AG08395 (cell line): ENCODE measurements around the gene RC3H1.
"Not testable (repeated sequence)": the region's sequence is repeated elsewhere in the genome, so short reads cannot be mapped to it uniquely, and the experiment has no call there.

Source experiments
- DNase-seq: peaks from one replicate; pipeline ENCODE4 v3.0.0; 2012; ENCODE audit warnings: mixed read lengths, low spot score

RC3H1 gene

DNA sequence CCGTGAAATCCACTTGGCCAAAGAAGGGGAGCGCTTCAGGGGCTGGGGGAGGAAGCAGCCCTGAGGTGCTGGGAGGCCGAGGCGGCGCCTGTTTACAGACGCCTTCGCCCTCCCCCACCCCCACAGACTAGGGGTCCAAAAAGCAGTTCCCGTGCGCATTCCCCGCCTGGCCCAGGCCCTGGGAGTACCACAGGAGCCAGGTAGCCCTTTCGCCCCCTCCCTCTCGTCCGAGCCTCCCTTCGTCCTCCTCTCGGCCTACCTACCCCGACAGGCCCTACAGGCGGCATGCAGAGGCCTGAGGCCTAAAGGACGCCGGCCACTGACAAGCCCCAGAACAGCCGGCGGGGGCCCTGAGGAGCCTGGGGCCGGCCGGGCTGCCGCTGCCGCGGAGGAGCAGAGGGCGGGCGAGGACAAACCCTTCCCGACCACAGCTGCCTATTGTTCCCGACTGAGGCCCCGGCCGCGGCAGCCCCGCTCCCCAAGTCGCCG is 522 bp downstream of the RC3H1 start:
- peak; percentile 30 for DNase-seq

DNA sequence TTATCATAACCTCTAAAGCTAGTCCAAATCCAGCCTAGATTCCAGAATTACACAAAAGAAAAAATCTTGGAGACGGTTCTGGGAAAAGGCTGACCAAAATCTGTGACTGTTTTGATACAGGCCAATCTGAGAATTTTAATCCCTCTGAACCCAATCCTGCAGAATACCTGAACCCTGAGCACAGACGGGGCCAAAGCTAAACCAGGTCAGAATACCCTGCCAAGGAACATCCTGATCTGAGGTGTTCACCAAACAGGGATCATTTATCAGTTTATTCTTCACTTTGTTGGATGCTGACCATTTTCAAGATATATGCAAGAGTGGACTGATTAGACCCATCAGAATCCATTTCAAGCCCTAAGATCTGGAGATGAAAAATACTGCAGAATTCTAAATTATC is 3.6 kb downstream of the RC3H1 start:
- no peak for DNase-seq

DNA sequence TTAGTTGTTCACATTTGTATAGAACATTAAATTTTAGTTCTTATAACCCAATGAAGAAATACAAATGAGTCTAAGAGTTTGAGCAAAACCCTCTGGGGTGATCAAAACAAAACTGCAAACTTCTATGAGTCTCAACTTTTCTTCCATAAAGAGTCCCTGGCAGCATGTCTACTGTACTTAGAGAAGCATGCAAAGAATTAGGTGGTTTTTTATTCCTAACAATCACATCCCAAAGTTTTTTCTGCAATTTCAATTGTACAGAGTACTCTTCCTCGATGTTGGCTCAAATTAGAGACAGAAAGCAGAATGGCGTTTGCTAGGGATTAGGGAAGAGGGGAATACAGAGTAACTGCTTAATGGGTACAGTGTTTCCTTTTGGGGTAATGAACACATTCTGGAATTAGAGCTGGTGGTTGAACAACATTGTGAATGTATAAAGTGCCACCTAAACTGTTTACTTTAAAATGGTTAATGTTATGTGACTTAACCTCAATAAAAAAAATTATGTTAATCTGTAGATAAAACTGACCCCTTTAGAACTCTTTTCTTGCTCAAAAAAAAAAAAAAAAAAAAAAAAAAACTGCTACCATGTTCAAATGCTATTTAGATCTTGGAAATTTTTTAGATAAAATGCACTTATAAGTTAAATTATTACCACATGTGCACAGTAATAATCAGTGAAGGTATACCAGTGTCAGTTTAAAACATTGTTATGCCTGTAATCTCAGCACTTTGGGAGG is 4.8 kb downstream of the RC3H1 start:
- DNase-seq = no peak

DNA sequence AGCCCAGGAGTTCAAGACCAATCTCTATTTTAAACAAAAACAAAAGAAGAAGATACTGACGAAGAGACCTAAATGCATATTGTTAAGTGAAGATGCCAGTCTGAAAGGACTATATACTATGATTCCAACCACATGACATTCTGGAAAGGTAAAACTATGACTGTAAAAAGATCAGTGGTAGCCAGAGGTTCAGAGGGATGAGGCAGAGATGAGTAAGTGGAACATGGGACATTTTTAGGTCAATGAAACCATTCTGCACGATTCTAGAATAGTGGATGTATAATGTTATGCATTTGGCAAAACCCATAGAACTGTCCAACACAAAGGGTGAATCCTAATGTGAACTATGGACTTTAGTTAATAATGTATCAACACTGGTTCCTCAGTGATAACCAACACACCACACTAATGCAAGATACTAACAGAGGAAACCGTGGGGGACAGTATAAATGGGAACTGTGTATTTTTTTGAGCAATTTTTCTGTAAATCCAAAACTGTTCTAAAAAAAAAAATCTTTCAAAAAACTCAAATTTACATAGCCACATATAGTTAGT is 8.2 kb downstream of the RC3H1 start:
- no peak for DNase-seq

DNA sequence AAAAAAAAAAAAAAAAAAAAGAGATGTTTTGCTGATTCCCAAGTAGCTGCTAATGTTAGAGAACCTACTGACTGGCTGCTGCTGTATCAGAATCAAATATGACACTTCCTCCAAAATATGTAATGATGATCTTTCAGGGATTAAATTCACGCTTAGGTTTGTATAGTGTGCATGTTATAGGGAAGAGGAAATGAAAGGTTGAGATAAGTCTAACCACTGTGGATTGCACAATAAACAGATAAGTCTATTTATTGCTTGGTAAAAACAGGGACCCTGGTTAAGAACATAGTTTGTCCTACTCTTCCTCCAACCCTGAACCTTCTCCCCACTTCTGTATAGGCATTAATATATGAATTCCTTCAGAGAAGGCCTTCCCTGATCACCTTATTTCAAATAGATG is 13.2 kb downstream of the RC3H1 start:
- no peak for DNase-seq

DNA sequence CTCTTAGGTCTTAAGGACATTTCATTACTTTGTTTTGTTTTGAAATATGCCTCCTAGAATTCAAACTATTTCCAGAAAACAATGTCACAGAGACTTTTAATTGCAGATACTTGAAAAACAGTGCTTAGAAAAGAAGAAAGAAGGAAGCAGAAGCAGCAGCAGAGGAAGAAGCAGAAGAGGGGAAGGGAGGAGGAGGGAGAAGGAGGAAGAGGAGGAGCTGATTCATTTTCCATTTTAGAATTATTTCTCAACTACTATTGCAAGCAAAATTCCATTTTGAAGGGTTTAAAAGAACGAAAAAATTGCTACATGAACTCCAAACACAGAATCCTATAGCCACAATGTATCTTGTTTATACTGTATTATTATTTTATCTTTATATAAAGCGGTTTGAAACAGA is 13.9 kb downstream of the RC3H1 start:
- no peak for DNase-seq

DNA sequence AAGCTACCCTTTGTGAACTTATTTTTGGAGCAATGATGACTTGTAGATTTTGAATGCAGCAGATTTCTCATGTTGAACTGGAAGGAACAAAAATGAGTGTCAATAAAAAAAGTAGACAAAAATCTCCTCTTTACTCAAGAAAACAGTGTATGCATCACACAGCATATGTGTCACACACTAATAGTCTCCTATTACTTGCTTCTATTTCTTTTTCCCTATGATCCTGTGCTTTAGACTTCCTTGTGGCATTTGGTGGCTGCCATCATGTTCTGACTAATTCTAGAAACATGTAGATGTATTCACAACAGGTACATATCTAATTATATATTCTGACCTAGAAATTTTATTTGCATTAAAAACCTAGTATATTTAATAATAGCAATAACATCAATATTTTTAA is 14.3 kb downstream of the RC3H1 start:
- DNase-seq = peak; percentile 38

DNA sequence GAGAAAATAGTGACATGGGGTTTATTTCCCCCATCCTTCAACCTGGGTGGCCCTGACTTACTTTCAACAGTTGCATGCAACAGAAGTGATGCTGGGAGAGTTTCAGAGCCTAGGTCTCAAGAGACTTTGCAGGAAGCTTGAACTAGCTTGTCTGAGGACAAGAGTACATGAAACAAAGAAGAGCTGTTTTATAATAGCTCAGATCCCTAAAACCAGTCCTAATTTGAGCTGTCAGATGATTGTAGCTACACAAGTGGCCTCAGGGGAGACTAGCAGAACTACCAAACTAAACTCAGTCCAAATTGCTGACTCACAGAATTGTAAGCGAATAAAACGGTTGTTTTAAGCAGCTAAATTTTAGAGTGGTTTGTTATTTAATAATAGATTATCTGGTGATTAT is 17.1 kb downstream of the RC3H1 start:
- DNase-seq = peak; percentile 46

DNA sequence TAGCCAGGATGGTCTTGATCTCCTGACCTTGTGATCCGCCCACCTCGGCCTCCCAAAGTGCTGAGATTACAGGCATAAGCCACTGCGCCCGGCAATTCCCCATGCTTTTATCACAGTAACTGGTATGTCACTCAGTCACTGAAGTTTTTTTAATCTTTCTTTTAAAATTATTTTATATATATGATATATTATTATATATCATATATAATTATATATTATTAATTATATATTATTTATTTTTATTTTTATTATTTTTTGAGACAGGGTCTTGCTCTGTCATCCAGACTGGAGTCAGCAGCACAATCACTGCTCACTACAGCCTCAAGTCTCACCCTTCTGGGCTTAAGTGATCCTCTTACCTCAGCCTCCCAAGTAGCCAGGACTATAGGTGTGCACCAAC is 18.3 kb downstream of the RC3H1 start:
- DNase-seq = no peak

DNA sequence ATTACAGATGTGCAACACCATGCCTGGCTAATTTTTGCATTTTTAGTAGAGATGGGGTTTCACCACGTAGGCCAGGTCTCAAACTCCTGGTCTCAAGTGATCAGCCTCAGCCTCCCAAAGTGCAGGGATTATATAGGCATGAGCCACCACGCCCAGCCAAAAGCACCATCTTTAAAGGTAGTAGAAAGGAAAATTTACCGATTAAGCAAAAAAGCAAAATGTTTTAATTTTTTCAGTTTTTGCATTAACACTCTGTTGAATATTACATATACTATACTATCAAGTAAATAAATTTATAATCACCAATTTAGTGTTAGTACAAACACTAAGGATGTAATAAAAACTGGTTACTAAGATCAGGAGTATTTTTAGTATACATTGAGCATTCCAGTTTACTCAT is 20.6 kb downstream of the RC3H1 start:
- no peak for DNase-seq

DNA sequence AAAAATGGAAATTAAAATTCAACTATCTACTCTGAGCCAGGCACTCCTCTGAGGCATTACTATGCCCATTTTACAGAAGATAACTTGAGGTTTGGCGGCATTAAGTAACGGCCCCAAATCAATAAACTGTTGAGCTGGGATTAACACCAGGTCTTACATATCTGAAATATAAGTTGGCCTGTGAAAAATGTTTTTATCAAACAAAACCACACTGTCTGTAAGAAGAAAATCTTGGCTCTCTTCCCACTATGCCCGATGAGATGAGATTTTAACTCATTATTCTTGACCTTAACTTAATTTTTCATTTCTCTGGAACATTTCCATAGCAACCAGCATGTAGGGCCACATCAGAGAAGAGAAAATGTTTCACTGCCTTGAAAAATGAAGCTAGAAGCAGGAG is 21.8 kb downstream of the RC3H1 start:
- no peak for DNase-seq

DNA sequence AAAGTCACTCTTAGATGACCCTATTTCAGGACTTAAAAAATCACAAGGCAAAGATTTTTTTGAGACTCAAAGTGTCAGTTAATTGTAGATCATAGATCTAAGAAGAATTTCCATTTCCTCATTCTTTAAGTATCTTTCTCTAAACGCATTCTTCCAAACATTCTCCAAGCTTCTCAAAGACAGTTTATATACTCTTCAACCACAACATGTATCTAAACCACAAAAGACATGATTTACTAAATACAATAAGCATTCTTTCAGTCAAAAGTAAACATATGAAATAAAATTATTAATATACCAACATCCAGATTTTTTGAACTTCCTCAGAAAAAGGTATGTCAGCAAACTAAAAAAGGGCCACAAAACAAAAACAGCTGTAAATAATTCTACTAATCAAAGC is 24.4 kb downstream of the RC3H1 start:
- peak; percentile 33 for DNase-seq

DNA sequence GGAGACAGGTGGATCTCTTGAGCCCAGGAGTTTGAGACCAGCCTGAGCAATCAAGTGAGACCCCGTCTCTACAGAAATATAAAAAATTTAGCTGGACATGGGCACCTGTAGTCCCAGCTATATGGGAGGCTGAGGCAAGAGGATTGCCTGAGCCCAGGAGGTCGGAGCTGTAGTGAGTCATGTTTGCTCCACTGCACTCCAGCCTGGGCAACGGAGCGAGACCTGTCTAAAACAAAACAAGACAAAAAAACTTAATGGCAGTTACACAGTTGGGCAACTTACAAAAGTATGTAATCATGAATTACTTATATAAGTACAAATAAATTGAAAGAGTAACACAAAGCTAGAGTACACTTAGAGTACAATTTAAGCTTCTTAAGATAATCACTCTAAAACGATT is 25.2 kb downstream of the RC3H1 start:
- DNase-seq = no peak

DNA sequence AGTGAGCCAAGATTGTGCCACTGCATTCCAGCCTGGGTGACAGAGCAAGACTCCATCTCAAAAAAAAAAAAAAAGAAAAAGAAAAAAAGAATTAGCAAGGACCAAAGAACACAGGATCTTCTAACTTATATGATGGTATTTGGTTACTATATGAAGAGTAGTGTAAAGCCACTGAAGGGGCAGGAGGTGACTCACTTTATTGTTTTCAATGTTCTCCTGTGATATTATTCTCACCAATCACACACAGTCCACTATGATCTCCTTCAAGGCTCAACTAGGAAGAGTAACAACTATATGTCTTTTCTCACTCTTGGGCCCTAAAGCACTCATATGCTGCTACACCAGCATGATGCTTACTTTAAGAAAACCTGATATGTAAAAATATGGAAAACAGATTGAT is 26.7 kb downstream of the RC3H1 start:
- DNase-seq = no peak

DNA sequence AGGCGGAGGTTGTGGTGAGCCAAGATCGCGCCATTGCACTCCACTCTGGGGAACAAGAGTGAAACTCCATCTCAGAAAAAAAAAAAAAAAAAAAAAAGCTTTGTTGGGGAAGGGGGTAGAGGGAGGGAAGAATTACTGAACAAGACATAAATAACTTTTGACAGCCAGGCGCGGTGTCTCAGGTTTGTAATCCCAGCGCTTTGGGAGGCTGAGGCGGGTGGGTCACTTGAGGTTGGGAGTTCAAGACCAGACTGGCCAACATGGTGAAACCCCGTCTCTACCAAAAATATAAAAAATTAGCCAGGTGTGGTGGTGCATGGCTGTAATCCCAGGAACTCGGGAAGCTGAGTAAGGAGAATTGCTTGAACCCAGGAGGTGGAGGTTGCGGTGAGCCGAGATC is 28.2 kb downstream of the RC3H1 start:
- not testable (repeated sequence) for DNase-seq

DNA sequence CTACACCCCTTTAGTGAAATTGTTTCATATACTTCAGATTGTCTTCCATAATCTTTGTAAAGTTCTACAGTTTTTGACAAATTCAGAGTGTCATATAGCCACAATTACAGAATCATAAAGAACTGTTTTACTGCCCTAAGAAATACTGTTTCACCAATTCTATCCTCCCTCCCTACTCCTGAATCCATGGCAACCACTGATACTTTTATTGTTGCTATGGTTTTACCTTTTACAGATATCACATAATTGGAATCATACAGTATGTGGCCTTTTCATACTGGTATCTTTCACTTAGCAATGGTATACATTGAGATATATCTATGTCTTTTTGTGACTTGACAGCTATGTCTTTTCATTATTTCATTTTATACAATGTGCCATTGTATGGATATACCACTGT is 34.1 kb downstream of the RC3H1 start:
- no peak for DNase-seq

DNA sequence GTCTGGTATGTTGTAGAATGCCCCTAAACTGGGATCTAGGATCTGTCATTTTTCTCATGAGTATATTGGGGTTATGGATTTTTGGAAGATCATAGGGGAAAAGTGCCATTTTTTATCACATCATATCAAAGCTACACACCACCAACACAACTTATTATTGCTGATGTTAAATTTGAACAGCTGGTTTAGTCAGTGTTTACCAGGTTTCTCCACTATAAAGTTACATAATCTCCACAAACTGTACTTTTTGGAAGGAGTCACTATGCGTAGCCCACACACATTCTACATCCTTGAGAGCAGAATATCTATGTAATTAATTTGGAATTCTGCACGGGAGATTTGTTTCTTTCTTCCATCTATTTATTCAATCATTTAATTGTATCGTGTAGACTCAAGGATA is 35.2 kb downstream of the RC3H1 start:
- DNase-seq = no peak

DNA sequence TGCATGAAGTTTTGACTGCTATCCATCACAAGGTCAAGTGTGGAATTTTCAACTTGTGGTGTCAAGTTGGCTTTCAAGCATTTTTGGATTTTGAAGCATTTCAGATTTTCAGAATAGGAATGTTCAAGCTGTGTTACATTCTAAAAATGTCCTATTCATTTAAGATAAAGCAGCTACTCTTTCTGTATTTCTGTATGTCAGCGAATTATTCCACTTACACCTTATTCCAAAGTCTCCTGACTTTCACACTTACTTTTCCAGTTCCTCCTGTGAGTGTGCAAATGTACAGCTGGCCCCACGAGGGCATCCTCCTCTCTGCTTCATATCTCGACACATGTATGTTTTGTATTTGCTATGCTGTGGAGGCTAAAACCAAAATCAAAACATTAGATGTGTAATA is 51.9 kb downstream of the RC3H1 start:
- DNase-seq = no peak

DNA sequence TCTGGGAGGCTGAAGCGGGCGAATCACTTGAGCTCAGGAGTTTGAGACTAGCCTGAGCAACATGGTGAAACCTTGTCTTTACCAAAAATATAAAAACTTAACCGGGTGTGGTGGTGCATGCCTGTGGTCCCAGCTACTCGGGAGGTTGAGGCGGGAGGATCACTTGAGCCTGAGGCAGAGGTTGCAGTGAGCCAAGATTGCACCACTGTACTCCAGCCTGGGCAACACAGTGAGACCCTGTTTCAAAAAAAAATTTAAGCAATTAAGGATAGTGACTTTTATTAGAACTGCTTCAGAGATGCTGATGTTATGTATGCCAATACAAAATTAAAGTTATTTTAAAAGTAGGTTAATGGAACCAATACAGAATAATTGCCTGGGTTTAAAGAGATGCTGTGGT is 56.3 kb downstream of the RC3H1 start:
- DNase-seq = not testable (repeated sequence)

DNA sequence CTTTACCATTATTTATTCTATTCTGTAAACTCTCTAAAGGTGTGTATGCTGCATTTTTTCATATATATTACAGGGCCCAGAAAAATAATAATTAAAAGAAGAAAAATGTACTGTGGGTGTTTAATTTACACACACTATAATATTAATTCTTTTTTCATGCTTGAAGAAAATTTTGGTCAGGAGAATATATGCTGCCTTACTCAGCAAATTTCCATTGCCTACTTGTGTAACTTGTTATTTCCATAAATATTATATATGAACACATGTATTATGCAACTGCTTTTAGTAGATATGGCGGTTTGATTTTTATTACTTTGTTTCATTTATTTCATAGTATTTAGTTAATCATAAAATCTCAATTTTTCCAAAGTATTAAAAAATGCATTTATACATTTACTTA is 58.7 kb downstream of the RC3H1 start:
- DNase-seq = no peak

DNA sequence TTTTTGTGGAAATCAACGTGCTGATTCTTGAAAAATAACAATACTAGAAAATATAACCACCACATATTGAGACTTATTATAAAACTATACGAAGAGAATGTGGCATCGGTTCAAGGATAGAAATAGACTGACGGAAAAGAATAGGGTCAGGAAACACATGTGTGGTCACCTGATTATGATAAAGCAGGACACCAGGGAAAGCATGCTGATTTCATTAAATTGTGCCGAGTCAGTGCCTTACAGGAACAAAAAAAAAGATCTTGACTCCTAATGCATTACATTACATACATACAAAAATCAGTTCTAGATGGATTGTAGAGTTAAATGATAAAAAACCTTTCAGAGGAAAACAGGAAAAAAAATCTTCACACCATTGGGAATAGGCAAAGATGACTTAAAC is 61.5 kb downstream of the RC3H1 start:
- no peak for DNase-seq

DNA sequence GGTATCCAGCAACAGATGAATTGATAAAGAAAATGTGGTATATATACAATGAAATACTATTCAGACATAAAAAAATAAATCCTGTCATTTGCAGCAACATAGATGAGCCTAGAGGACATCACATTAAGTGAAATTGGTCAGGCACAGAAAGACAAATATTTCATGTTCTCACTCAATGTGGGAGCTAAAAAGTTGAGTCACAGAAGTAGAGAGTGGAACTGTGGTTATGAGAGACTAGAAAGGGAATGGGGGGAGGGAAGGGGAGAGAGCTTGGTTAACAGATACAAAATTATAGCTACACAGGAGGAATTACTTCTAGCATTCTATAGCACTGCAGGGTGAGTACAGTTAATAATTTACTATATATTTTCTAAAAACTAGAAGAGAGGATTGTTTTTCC is 68.0 kb downstream of the RC3H1 start:
- peak; percentile 7 for DNase-seq

DNA sequence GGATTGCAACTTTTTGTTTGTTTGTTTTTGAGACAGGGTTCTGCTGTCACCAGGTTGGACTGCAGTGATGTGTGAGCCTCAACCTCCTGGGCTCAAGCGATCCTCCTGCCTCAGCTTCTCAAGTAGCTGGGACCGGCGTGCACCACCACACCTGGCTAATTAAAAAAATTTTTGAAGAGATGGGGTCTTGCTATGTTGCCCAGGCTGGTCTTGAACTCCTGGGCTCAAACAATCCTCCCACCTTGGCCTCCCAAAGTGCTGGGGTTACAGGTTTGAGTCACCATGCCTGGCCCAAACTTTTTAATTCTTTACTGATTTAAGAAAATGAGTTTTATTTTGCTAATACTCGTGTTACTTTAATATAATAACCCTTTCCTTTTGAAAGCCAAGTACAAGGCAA is 73.6 kb downstream of the RC3H1 start:
- DNase-seq = no peak

DNA sequence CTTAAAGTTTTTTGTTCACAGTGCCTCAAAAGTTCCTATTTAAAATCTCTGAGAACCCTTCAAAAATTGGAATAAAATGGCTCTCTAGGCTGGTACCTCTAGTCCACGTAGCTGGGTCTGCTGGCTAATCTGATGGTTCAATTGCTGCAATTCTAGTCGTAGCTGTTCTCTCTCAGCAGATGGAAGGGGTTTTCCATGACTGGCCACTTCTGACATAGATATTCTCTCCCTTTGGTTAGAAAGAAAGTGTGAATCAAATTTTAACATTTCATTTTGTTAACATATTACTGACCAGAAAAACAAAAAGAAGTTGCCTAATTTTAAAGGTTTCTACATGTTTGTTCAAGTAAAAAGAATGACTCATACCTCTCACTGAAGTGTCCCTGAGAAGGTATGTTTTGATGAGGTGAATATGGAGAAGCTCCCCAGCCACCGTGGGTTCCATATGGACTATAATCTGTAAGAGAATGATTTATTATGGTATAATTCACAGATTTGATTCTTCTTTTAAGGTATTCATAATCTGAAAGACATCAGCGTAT is 75.7 kb downstream of the RC3H1 start:
- DNase-seq = no peak
